Dendritic cell treated with granulocyte-macrophage colony-stimulating factor and Interleukin-4, amounts not matched to agents 40 ng/mL and 50 ng/mL, for 4 days (primary cell): ENCODE results near the gene LMBR1.
"Not testable (repeated sequence)": the region's sequence is repeated elsewhere in the genome, so short reads cannot be mapped to it uniquely, and the experiment has no call there.

Experiments used
- H3K27ac Mint-ChIP-seq: one replicate; pipeline ENCODE4 v1.8.0; 2022; ENCODE audit warnings: mild to moderate bottlenecking, mixed read lengths
- H3K27me3 Mint-ChIP-seq: one replicate; pipeline ENCODE4 v1.8.0; 2022; ENCODE audit warnings: mild to moderate bottlenecking, mixed read lengths
- H3K36me3 Mint-ChIP-seq: one replicate; pipeline ENCODE4 v1.8.0; 2022; ENCODE audit warnings: low read depth, mixed read lengths
- H3K4me1 Mint-ChIP-seq: one replicate; pipeline ENCODE4 v1.8.0; 2022; ENCODE audit warnings: low read depth, mixed read lengths
- H3K4me3 Mint-ChIP-seq: one replicate; pipeline ENCODE4 v1.8.0; 2022; ENCODE audit warnings: mild to moderate bottlenecking, moderate library complexity, mixed read lengths
- H3K9me3 Mint-ChIP-seq: one replicate; pipeline ENCODE4 v1.8.0; 2022; ENCODE audit warnings: mixed read lengths
- intact Hi-C: fragments of 100-400 bp; cut with micrococcal nuclease; formaldehyde crosslinking; loops from one replicate; pipeline ENCODE4 v1.15.0; 2022

The LMBR1 gene

GRCh38 chr7:156848979-156849378, 44.0 kb downstream of the LMBR1 start:
- Mint-ChIP-seq H3K27ac (no peak overlapping the region), H3K36me3 (peaks cover 12% of the 10 kb centered on the region), H3K4me1 (peaks cover 10% of the 10 kb centered on the region), H3K9me3 (peaks cover 9% of the 10 kb centered on the region), H3K4me3 (no peak overlapping the region), H3K27me3 (no peaks in the 10 kb centered on the region)
- intact Hi-C loops = no loop called here

- no peak overlapping the region for H3K4me3 Mint-ChIP-seq
- intact Hi-C loops = no loop called here
- peaks cover 8% of the 10 kb centered on the region for H3K9me3 Mint-ChIP-seq
- H3K4me1 Mint-ChIP-seq = peaks cover 10% of the 10 kb centered on the region
- H3K27me3 Mint-ChIP-seq = no peaks in the 10 kb centered on the region
- H3K27ac Mint-ChIP-seq = no peak overlapping the region
- peaks cover under 1% of the 10 kb centered on the region for H3K36me3 Mint-ChIP-seq
These were observed 47.4 kb downstream of the LMBR1 start for GRCh38 chr7:156845379-156846101.

GRCh38 chr7:156843582-156843981, 49.4 kb downstream of the LMBR1 start:
- intact Hi-C loops, H3K27me3 Mint-ChIP-seq, H3K36me3 Mint-ChIP-seq, H3K4me3 Mint-ChIP-seq, H3K27ac Mint-ChIP-seq, H3K9me3 Mint-ChIP-seq: not testable (repeated sequence)
- H3K4me1 Mint-ChIP-seq = peaks cover 14% of the 10 kb centered on the region

- H3K36me3 Mint-ChIP-seq = no peaks in the 10 kb centered on the region
- H3K27me3 Mint-ChIP-seq = no peaks in the 10 kb centered on the region
- H3K4me3 Mint-ChIP-seq = no peak overlapping the region
- intact Hi-C loops = no loop called here
- no peak overlapping the region for H3K27ac Mint-ChIP-seq
- peaks cover 11% of the 10 kb centered on the region for H3K4me1 Mint-ChIP-seq
- H3K9me3 Mint-ChIP-seq = no peaks in the 10 kb centered on the region
These were observed 49.8 kb downstream of the LMBR1 start for GRCh38 chr7:156843157-156843556.

- intact Hi-C loops = no loop called here
These were observed 50.2 kb downstream of the LMBR1 start for GRCh38 chr7:156842740-156843140.

GRCh38 chr7:156842317-156842716, 50.7 kb downstream of the LMBR1 start:
- H3K36me3 Mint-ChIP-seq = no peaks in the 10 kb centered on the region
- no peak overlapping the region for H3K4me3 Mint-ChIP-seq
- intact Hi-C loops = no loop called here
- H3K9me3 Mint-ChIP-seq = no peaks in the 10 kb centered on the region
- peaks cover 11% of the 10 kb centered on the region for H3K4me1 Mint-ChIP-seq
- no peaks in the 10 kb centered on the region for H3K27me3 Mint-ChIP-seq
- H3K27ac Mint-ChIP-seq = no peak overlapping the region

More at GRCh38 chr7:156842740-156843140, 50.2 kb downstream of the LMBR1 start:
- no peaks in the 10 kb centered on the region for H3K9me3 Mint-ChIP-seq
- no peak overlapping the region for H3K4me3 Mint-ChIP-seq
- H3K27me3 Mint-ChIP-seq = no peaks in the 10 kb centered on the region
- H3K36me3 Mint-ChIP-seq = no peaks in the 10 kb centered on the region
- peaks cover 11% of the 10 kb centered on the region for H3K4me1 Mint-ChIP-seq
- H3K27ac Mint-ChIP-seq = no peak overlapping the region

- H3K27me3 Mint-ChIP-seq = no peaks in the 10 kb centered on the region
- intact Hi-C loops = no loop called here
These were observed 51.5 kb downstream of the LMBR1 start for GRCh38 chr7:156841497-156841896.

GRCh38 chr7:156840134-156840533, 52.8 kb downstream of the LMBR1 start:
- intact Hi-C loops = no loop called here

More at GRCh38 chr7:156841497-156841896, 51.5 kb downstream of the LMBR1 start:
- no peak overlapping the region for H3K27ac Mint-ChIP-seq
- H3K36me3 Mint-ChIP-seq = no peaks in the 10 kb centered on the region
- H3K4me3 Mint-ChIP-seq = no peak overlapping the region
- peaks cover 11% of the 10 kb centered on the region for H3K4me1 Mint-ChIP-seq
- no peaks in the 10 kb centered on the region for H3K9me3 Mint-ChIP-seq

GRCh38 chr7:156836443-156836842, 56.5 kb downstream of the LMBR1 start:
- Mint-ChIP-seq H3K4me3 (no peak overlapping the region), H3K36me3 (peaks cover 18% of the 10 kb centered on the region), H3K27me3 (no peaks in the 10 kb centered on the region)

More at GRCh38 chr7:156840134-156840533, 52.8 kb downstream of the LMBR1 start:
- H3K27ac Mint-ChIP-seq = no peak overlapping the region
- H3K4me3 Mint-ChIP-seq = no peak overlapping the region
- H3K27me3 Mint-ChIP-seq = no peaks in the 10 kb centered on the region
- no peaks in the 10 kb centered on the region for H3K9me3 Mint-ChIP-seq
- H3K36me3 Mint-ChIP-seq = peaks cover 7% of the 10 kb centered on the region
- peaks cover 11% of the 10 kb centered on the region for H3K4me1 Mint-ChIP-seq

GRCh38 chr7:156834462-156834861, 58.5 kb downstream of the LMBR1 start:
- Mint-ChIP-seq H3K36me3 (peaks cover 18% of the 10 kb centered on the region), H3K27ac (no peak overlapping the region)

More at GRCh38 chr7:156836443-156836842, 56.5 kb downstream of the LMBR1 start:
- no peaks in the 10 kb centered on the region for H3K9me3 Mint-ChIP-seq
- no peak overlapping the region for H3K27ac Mint-ChIP-seq
- intact Hi-C loops = no loop called here
- H3K4me1 Mint-ChIP-seq = peaks cover 31% of the 10 kb centered on the region

GRCh38 chr7:156833312-156833711, 59.7 kb downstream of the LMBR1 start:
- no peaks in the 10 kb centered on the region for H3K27me3 Mint-ChIP-seq
- H3K36me3 Mint-ChIP-seq = peaks cover 18% of the 10 kb centered on the region
- no peak overlapping the region for H3K27ac Mint-ChIP-seq
- H3K4me1 Mint-ChIP-seq = peaks cover 41% of the 10 kb centered on the region
- H3K9me3 Mint-ChIP-seq = no peaks in the 10 kb centered on the region
- intact Hi-C loops = loop anchor here (5.0 kb wide), 1 partner anchor 59 kb away; the partner anchor contains the start of gene LMBR1
- H3K4me3 Mint-ChIP-seq = no peak overlapping the region

More at GRCh38 chr7:156834462-156834861, 58.5 kb downstream of the LMBR1 start:
- Mint-ChIP-seq H3K4me3 (no peak overlapping the region), H3K4me1 (peaks cover 38% of the 10 kb centered on the region), H3K27me3 (no peaks in the 10 kb centered on the region), H3K9me3 (no peaks in the 10 kb centered on the region)
- intact Hi-C loops = loop anchor here (5.0 kb wide), 1 partner anchor 58 kb away; the partner anchor contains the start of gene LMBR1

- Mint-ChIP-seq H3K36me3 (peaks cover 18% of the 10 kb centered on the region), H3K4me3 (no peak overlapping the region), H3K27ac (peak overlapping the region; percentile 48), H3K4me1 (peaks cover 41% of the 10 kb centered on the region), H3K9me3 (no peaks in the 10 kb centered on the region), H3K27me3 (no peaks in the 10 kb centered on the region)
- intact Hi-C loops = loop anchor here (5.0 kb wide), 1 partner anchor 60 kb away; the partner anchor contains the start of gene LMBR1
These were observed 60.6 kb downstream of the LMBR1 start for GRCh38 chr7:156832195-156832877.

GRCh38 chr7:156829669-156830336, 63.2 kb downstream of the LMBR1 start:
- no peaks in the 10 kb centered on the region for H3K9me3 Mint-ChIP-seq
- peak overlapping the region; percentile 0 for H3K27ac Mint-ChIP-seq
- H3K27me3 Mint-ChIP-seq = no peaks in the 10 kb centered on the region
- H3K4me1 Mint-ChIP-seq = peaks cover 41% of the 10 kb centered on the region
- intact Hi-C loops = loop anchor here (5.0 kb wide), 1 partner anchor 62 kb away; the partner anchor contains the start of gene LMBR1
- H3K36me3 Mint-ChIP-seq = peaks cover 11% of the 10 kb centered on the region
- no peak overlapping the region for H3K4me3 Mint-ChIP-seq
